Measurements from ENCODE around the gene PSKH1. TPM values are rescaled to one million over a fixed set of nuclear protein-coding genes. Genes with fewer than 3 reads are reported as not detected.

The PSKH1 gene
- polyA plus RNA-seq, 2 of the 4 experiments (the other 2 are of a cell fraction) = 15.1 to 15.8 TPM

DNA sequence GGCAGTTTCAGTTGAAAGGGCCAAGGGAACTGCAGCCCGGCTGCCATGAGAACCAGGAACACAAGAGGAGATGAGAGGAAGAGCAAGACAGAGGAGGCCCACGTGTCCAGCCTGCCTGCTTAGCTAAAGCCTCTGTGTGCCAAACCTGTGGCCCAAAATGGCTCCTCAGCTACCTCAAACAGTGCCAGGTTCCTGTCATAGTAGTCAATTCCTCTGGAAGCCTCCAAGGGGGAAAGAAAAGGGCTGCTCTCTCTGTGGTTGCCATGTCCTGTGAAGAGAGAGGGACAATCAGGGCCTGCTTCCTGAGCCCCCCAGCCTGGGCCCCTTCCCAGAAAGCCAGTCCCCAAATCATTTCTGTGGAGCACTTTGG is 70.2 kb downstream of the PSKH1 start:
- no peak for FAIRE-seq
- 98% methylated on average over 2 of the region's 2 CpGs for WGBS (ENCODE audit: missing lambda C conversion rate)
- peaks cover 20% of the 10 kb centered on the region for H3K4me1 ChIP-seq
- ATAC-seq = no peak
- H3K4me2 ChIP-seq = no peak overlapping the region
- H3K27ac ChIP-seq = no peak overlapping the region
- ChIA-PET POLR2A (interaction anchor here (0.9 kb wide), 1 partner anchor 28 kb away, joined by 3 read pairs; no protein-coding TSS in a partner anchor), CTCF (interaction anchor here (0.5 to 1.9 kb wide), 6 partner anchors 10 to 147 kb away, joined by 3 to 9 read pairs (median 3); no protein-coding TSS in a partner anchor)
- H3K9me3 ChIP-seq = no peaks in the 10 kb centered on the region
- no peak for DNase-seq (ENCODE audit: low read depth in 1 of 2, low spot score in 1 of 2)
- H3K4me3 ChIP-seq = no peak overlapping the region
- TF ChIP-seq, protein P1, sequence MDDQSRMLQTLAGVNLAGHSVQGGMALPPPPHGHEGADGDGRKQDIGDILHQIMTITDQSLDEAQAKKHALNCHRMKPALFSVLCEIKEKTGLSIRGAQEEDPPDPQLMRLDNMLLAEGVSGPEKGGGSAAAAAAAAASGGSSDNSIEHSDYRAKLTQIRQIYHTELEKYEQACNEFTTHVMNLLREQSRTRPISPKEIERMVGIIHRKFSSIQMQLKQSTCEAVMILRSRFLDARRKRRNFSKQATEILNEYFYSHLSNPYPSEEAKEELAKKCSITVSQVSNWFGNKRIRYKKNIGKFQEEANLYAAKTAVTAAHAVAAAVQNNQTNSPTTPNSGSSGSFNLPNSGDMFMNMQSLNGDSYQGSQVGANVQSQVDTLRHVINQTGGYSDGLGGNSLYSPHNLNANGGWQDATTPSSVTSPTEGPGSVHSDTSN (IDR thresholded peaks at IDR 0.05) = no peak
- TF ChIP-seq SMC3 (IDR thresholded peaks at IDR 0.05) = no peak
- TF ChIP-seq CBX2 (IDR thresholded peaks at IDR 0.05; ENCODE audit: borderline replicate concordance, low read depth) = no peak
- no peak for TF ChIP-seq NFE2L2 (conservative IDR thresholded peaks at IDR 0.05; ENCODE audit: low read length)
- no peak for TF ChIP-seq RCOR1 (IDR thresholded peaks at IDR 0.05; ENCODE audit: low read depth, low read length)
- TF ChIP-seq, protein P2, sequence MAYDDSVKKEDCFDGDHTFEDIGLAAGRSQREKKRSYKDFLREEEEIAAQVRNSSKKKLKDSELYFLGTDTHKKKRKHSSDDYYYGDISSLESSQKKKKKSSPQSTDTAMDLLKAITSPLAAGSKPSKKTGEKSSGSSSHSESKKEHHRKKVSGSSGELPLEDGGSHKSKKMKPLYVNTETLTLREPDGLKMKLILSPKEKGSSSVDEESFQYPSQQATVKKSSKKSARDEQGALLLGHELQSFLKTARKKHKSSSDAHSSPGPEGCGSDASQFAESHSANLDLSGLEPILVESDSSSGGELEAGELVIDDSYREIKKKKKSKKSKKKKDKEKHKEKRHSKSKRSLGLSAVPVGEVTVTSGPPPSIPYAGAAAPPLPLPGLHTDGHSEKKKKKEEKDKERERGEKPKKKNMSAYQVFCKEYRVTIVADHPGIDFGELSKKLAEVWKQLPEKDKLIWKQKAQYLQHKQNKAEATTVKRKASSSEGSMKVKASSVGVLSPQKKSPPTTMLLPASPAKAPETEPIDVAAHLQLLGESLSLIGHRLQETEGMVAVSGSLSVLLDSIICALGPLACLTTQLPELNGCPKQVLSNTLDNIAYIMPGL (CRISPR knock-in tag; IDR thresholded peaks at IDR 0.05; ENCODE audit: borderline replicate concordance) = no peak

DNA sequence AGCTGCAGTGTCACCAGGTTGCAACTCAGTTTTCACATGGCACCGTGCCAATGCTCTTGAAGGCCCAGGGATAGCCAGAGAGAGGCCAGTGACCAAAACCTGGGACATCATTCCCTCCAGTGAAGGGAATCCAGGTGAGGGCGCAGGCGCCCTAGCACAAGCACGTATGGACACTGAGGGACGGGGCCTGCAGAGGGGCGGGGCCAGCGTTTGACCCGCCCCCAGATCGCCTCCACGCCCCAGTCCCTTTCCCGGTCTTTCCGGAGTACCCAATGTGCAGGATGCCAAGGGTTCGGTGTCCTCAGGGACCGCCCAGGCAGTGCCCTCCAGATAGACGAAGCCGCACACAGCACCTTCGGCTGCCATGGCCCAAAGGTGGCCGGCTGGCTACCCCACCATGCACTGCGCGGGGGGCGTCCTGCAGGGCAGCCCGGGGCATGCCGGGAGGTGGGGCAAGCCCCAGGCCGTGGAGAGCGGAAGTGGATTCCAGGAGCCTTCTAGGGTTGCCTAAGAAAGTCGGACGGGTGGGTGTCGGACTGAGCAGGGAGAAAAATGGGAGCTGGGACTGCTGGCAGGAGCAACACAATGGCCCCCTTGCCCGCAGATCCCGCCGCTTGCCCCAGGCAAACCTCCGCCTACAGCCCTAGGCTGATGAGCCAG is 70.7 kb downstream of the PSKH1 start:
- POLR2A ChIA-PET = interaction anchor here (0.9 kb wide), 1 partner anchor 28 kb away, joined by 3 read pairs; no protein-coding TSS in a partner anchor
- FAIRE-seq (no peak), DNase-seq (ENCODE audit: low read depth in 1 of 2, low spot score in 1 of 2) (no peak), ATAC-seq (no peak)
- 92% methylated on average over 20 of the region's 32 CpGs for WGBS (ENCODE audit: missing lambda C conversion rate)
- H3K4me3 ChIP-seq = no peak overlapping the region
- CTCF ChIA-PET = interaction anchor here (1.2 to 1.9 kb wide), 3 partner anchors 21 to 148 kb away, joined by 3 to 9 read pairs (median 5); no protein-coding TSS in a partner anchor
- peaks cover 20% of the 10 kb centered on the region for H3K4me1 ChIP-seq
- H3K4me2 ChIP-seq = no peak overlapping the region
- H3K9me3 ChIP-seq = no peaks in the 10 kb centered on the region
- TF ChIP-seq SREBF2 (IDR thresholded peaks at IDR 0.05) = no peak
- TF ChIP-seq HOXA7 (CRISPR knock-in tag; IDR thresholded peaks at IDR 0.05) = no peak
- no peak for TF ChIP-seq ZC3H11A (IDR thresholded peaks at IDR 0.05)
- TF ChIP-seq JUNB (IDR thresholded peaks at IDR 0.05) = no peak
- TF ChIP-seq, protein P1 (IDR thresholded peaks at IDR 0.05) = no peak
- TF ChIP-seq RFX5 (IDR thresholded peaks at IDR 0.05) = no peak
- TF ChIP-seq HOXB13 (CRISPR knock-in tag; IDR thresholded peaks at IDR 0.05; ENCODE audit: low read depth) = no peak
- H3K27ac ChIP-seq = no peak overlapping the region

DNA sequence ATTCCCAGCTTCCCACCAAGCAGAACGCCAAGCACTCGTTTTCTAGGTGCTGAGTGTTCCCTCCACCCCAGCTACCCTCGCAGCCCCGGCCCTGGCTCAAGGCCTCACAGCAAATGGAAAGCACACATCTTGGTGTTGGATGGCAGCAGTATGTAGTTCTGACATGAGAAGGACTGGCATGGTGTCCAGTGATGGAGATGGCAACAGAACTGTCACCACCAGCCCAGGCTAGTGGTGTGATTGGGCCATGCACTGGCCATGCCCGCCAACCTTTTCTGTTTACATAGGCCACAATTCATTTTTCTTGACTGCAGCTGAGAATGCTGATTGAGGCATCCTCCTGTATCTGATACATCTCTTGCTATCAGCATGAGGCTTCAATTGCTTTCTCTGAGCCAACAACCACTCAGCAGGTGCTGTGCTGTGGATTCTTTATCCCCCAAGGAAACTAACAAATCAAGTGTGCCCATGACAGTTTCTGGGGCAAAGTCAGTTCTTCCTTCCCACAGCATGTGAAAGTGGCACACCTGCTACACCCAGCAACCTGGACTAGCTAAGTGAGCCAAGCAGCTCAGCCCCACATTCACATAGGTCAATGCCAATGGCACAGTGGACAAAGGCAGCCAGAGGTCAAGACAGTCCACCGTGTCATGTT is 71.5 kb downstream of the PSKH1 start:
- Histone ChIP-seq H3K4me2 (no peak overlapping the region), H3K27ac (no peak overlapping the region), H3K4me1 (peaks cover 25% of the 10 kb centered on the region), H3K4me3 (no peak overlapping the region), H3K9me3 (no peaks in the 10 kb centered on the region)
- ChIA-PET POLR2A (no interaction called here), CTCF (interaction anchor here (1.2 to 1.3 kb wide), 2 partner anchors 22 to 148 kb away, joined by 4 to 5 read pairs; no protein-coding TSS in a partner anchor)
- no peak for TF ChIP-seq POLR2AphosphoS2 (conservative IDR thresholded peaks at IDR 0.05; ENCODE audit: low read length)
- no peak for TF ChIP-seq TFCP2L1 (CRISPR knock-in tag; IDR thresholded peaks at IDR 0.05)
- no peak for TF ChIP-seq KDM5A (IDR thresholded peaks at IDR 0.05)
- no peak for TF ChIP-seq ZNF302 (CRISPR knock-in tag; IDR thresholded peaks at IDR 0.05)
- TF ChIP-seq SMC3 (IDR thresholded peaks at IDR 0.05) = no peak
- no peak for TF ChIP-seq BHLHE40 (IDR thresholded peaks at IDR 0.05; ENCODE audit: low read depth, low read length)
- TF ChIP-seq, protein P1 (IDR thresholded peaks at IDR 0.05) = no peak
- TF ChIP-seq NPAS2 (CRISPR knock-in tag; IDR thresholded peaks at IDR 0.05; ENCODE audit: borderline replicate concordance) = no peak
- TF ChIP-seq CBX2 (IDR thresholded peaks at IDR 0.05; ENCODE audit: borderline replicate concordance, low read depth) = no peak
- no peak for TF ChIP-seq ESRRA (IDR thresholded peaks at IDR 0.05; ENCODE audit: borderline replicate concordance, low read length)
- TF ChIP-seq HEYL (CRISPR knock-in tag; IDR thresholded peaks at IDR 0.05) = no peak
- TF ChIP-seq PHF8 (IDR thresholded peaks at IDR 0.05; ENCODE audit: borderline replicate concordance, low read depth) = no peak
- no peak for TF ChIP-seq CHD2 (IDR thresholded peaks at IDR 0.05; ENCODE audit: low read length, partially characterized antibody)
- no peak for TF ChIP-seq JUN (IDR thresholded peaks at IDR 0.05)
- TF ChIP-seq, protein P3, sequence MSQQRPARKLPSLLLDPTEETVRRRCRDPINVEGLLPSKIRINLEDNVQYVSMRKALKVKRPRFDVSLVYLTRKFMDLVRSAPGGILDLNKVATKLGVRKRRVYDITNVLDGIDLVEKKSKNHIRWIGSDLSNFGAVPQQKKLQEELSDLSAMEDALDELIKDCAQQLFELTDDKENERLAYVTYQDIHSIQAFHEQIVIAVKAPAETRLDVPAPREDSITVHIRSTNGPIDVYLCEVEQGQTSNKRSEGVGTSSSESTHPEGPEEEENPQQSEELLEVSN (IDR thresholded peaks at IDR 0.05; ENCODE audit: borderline replicate concordance, low read depth) = no peak
- DNase-seq (ENCODE audit: low read depth in 1 of 2, low spot score in 1 of 2) (no peak), ATAC-seq (no peak), FAIRE-seq (no peak)
- WGBS (ENCODE audit: missing lambda C conversion rate) = 88% methylated on average over 6 of the region's 6 CpGs
